AG04450 (cell line): ENCODE results near the gene MNAT1. TPM values are rescaled to one million over a fixed set of nuclear protein-coding genes. Genes with fewer than 3 reads are reported as not detected.

Experiments
- CTCF ChIA-PET: fragments of 300-600, 350-600 bp; formaldehyde crosslinking; extraction: SDS; loops from one replicate; lab custom pipeline; 2022; ENCODE audit warnings: antibody characterized with exemption, inconsistent platforms; lab: Charles Lee
- POLR2A ChIA-PET: fragments of 350-600 bp; formaldehyde crosslinking; extraction: SDS; loops from one replicate; lab custom pipeline; 2021; ENCODE audit warnings: antibody characterized with exemption, inconsistent platforms; lab: Yijun Ruan, JAX
- DNase-seq: peaks from one replicate; pipeline ENCODE4 v3.0.0-alpha.2; 2011; ENCODE audit warnings: low read depth, low spot score
- H3K27ac ChIP-seq: one replicate; pipeline ENCODE4 v1.5.1; 2012; ENCODE audit warnings: low read depth, low read length, control low read depth
- H3K27me3 ChIP-seq: one replicate; pipeline ENCODE4 v1.6.0; 2012; ENCODE audit warnings: low read length; ENCODE audit not compliant: control insufficient read depth, insufficient read depth
- H3K4me3 ChIP-seq: 2 replicates; pipeline ENCODE4 v1.5.1; 2011; ENCODE audit warnings: mild to moderate bottlenecking, low read depth, low read length, control low read depth
- H3K9me3 ChIP-seq: 2 replicates; pipeline ENCODE4 v1.5.1; 2012; ENCODE audit warnings: low read length; ENCODE audit not compliant: control insufficient read depth, insufficient read depth
- CTCF ChIP-seq: IDR thresholded peaks from 2 replicates; pipeline ENCODE4 v1.5.1; 2011; ENCODE audit warnings: low read depth, low read length, control low read depth, inconsistent platforms
- polyA plus RNA-seq: library from polyadenylated mRNA; depleted of rRNA; stranded (reverse); fragments of >200 nt; gene quantifications from 2 replicates; pipeline ENCODE4 v1.2.3, GENCODE V29; 2011

The MNAT1 gene
- polyA plus RNA-seq, 1 experiment: 69.3 TPM

- H3K9me3 ChIP-seq: no peaks in the 10 kb centered on the region
- no peak overlapping the region for H3K27ac ChIP-seq
- CTCF ChIA-PET: no interaction called here
- POLR2A ChIA-PET: no interaction called here
- no peak for DNase-seq
- H3K27me3 ChIP-seq: no peaks in the 10 kb centered on the region
- no peak for TF ChIP-seq CTCF
- no peak overlapping the region for H3K4me3 ChIP-seq
Observed at GRCh38 chr14:60815371-60815770, 80.8 kb downstream of the MNAT1 start.

- H3K9me3 ChIP-seq: no peaks in the 10 kb centered on the region
- DNase-seq: no peak
- POLR2A ChIA-PET: interaction anchor here (0.6 kb wide), 1 partner anchor 82 kb away, joined by 3 read pairs; no protein-coding TSS in a partner anchor
- H3K27me3 ChIP-seq: no peaks in the 10 kb centered on the region
- CTCF ChIA-PET: interaction anchor here (1.6 kb wide), 1 partner anchor 436 kb away, joined by 6 read pairs; no protein-coding TSS in a partner anchor
- no peak overlapping the region for H3K27ac ChIP-seq
- no peak for TF ChIP-seq CTCF
- H3K4me3 ChIP-seq: no peak overlapping the region
Observed at GRCh38 chr14:60817113-60817512, 82.6 kb downstream of the MNAT1 start.

- Histone ChIP-seq H3K4me3 (no peak overlapping the region), H3K27ac (no peak overlapping the region), H3K27me3 (no peaks in the 10 kb centered on the region), H3K9me3 (no peaks in the 10 kb centered on the region)
- ChIA-PET CTCF (no interaction called here), POLR2A (no interaction called here)
- TF ChIP-seq CTCF: no peak
- DNase-seq: no peak
Observed at GRCh38 chr14:60819575-60819974, 85.0 kb downstream of the MNAT1 start.

GRCh38 chr14:60838601-60839000, 104.0 kb downstream of the MNAT1 start:
- H3K9me3 ChIP-seq: no peaks in the 10 kb centered on the region; the same call in 1 of the 2 replicates
- no peak for DNase-seq
- no peak overlapping the region for H3K4me3 ChIP-seq
- no peak overlapping the region for H3K27ac ChIP-seq
- ChIA-PET POLR2A (no interaction called here), CTCF (no interaction called here)
- no peak for TF ChIP-seq CTCF
- H3K27me3 ChIP-seq: no peaks in the 10 kb centered on the region

GRCh38 chr14:60839057-60839456, 104.5 kb downstream of the MNAT1 start:
- H3K27me3 ChIP-seq: no peaks in the 10 kb centered on the region
- H3K9me3 ChIP-seq: no peaks in the 10 kb centered on the region; the same call in 1 of the 2 replicates
- no peak for TF ChIP-seq CTCF
- POLR2A ChIA-PET: no interaction called here
- no peak for DNase-seq
- no peak overlapping the region for H3K4me3 ChIP-seq
- CTCF ChIA-PET: no interaction called here
- H3K27ac ChIP-seq: no peak overlapping the region
